ENCODE results near the gene C19orf81. TPM values are rescaled to one million over a fixed set of nuclear protein-coding genes. Genes with fewer than 3 reads are reported as not detected.

C19orf81 gene
- total and polyA plus RNA-seq, 2 of the 8 experiments (the other 6 are each of a cell fraction or from before 2014, with no cell fraction given), result 11.7 to 13.0 TPM

DNA sequence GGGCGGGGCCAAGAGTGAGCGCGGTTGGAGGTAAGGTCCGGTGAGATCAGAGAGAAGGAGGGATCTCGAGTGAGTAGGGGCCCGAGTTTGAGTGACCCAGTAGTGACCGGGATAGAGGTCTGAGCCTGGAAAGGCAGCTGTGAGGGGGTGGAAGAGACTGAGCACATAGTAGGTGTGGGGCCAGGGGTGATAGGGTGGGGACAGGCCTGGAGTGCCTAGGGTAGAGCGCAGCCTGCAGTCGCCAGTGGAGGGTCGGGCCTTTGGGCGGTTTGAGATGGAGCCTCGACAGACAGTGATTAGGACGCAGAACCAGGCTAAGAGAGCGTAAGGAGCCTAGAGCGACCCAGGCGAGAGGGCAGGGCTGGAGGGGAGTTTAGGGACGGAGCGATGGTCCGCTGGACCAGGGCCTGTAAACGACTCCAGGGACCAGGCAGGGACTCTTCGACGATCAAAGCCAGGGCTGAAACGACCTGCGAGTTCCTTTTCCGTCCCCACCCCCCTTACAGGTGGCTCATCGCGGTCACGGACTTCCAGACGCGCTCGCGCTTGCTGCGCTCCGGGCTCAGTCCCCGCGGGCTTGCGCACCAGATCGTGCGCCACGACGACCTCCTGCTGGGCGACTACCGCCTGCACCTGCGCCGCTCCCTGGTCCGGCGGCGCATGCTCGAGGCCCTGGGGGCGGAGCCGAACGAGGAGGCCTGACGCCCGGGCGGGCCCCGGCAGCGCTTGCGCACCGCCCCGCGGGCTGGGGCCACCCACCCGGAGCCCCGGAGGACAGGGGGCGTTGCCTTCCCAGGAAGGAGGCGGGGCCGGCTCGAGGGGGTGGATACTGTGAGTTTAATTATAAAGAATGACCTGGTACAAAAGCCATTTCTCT lies 9.4 kb downstream of the C19orf81 start (continued):
- TF ChIP-seq PHF8 (conservative IDR thresholded peaks at IDR 0.05; ENCODE audit: low read depth, low read length) (0 out of 2 replicates have a peak, but pooled peaks have one; percentile 30), SP2 (IDR thresholded peaks at IDR 0.05; ENCODE audit: low read length) (no peak), HDAC6 (IDR thresholded peaks at IDR 0.05; ENCODE audit: low read depth, low read length) (no peak), RAD21 (IDR thresholded peaks at IDR 0.05 in 1 of 2, conservative IDR thresholded peaks at IDR 0.05 in 1 of 2; ENCODE audit: low read depth in 2 of 2, low read length in 2 of 2) (no peak; a peak in 1 of 4 replicates), TAF7 (optimal IDR thresholded peaks at IDR 0.05; ENCODE audit: borderline replicate concordance, low read depth, low read length) (no peak), TAF1 (IDR thresholded peaks at IDR 0.05; ENCODE audit: low read depth, low read length) (no peak), CHD1 (IDR thresholded peaks at IDR 0.05; ENCODE audit: low read depth, low read length) (no peak), GTF2F1 (IDR thresholded peaks at IDR 0.05; ENCODE audit: borderline replicate concordance, low read depth, low read length) (no peak), BRCA1 (IDR thresholded peaks at IDR 0.05; ENCODE audit: low read depth, low read length) (no peak), JUN (IDR thresholded peaks at IDR 0.05; ENCODE audit: low read depth, low read length) (no peak), CHD2 (IDR thresholded peaks at IDR 0.05; ENCODE audit: low read length) (no peak), FOSL1 (IDR thresholded peaks at IDR 0.05; ENCODE audit: insufficient read depth, low read depth, low read length) (no peak)
- TF ChIP-seq, protein P1, sequence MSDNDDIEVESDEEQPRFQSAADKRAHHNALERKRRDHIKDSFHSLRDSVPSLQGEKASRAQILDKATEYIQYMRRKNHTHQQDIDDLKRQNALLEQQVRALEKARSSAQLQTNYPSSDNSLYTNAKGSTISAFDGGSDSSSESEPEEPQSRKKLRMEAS (IDR thresholded peaks at IDR 0.05), result peak; percentile 79
